ENCODE results near the gene SCAI.
"Not testable (repeated sequence)": the region's sequence is repeated elsewhere in the genome, so short reads cannot be mapped to it uniquely, and the experiment has no call there.

Gene SCAI

GRCh38 chr9:125085703-125086477 lies 57.4 kb downstream of the SCAI start:
- TF ChIP-seq, protein P1, sequence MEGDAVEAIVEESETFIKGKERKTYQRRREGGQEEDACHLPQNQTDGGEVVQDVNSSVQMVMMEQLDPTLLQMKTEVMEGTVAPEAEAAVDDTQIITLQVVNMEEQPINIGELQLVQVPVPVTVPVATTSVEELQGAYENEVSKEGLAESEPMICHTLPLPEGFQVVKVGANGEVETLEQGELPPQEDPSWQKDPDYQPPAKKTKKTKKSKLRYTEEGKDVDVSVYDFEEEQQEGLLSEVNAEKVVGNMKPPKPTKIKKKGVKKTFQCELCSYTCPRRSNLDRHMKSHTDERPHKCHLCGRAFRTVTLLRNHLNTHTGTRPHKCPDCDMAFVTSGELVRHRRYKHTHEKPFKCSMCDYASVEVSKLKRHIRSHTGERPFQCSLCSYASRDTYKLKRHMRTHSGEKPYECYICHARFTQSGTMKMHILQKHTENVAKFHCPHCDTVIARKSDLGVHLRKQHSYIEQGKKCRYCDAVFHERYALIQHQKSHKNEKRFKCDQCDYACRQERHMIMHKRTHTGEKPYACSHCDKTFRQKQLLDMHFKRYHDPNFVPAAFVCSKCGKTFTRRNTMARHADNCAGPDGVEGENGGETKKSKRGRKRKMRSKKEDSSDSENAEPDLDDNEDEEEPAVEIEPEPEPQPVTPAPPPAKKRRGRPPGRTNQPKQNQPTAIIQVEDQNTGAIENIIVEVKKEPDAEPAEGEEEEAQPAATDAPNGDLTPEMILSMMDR (conservative IDR thresholded peaks at IDR 0.05; ENCODE audit: low read length): no peak
- DNase-seq (ENCODE audit: low read depth): no peak
- no peak overlapping the region for H3K4me3 ChIP-seq (ENCODE audit: low read length)

GRCh38 chr9:125082197-125082596 lies 61.1 kb downstream of the SCAI start:
- DNase-seq (ENCODE audit: low read depth); H3K4me3 ChIP-seq (ENCODE audit: low read length): not testable (repeated sequence)

DNA sequence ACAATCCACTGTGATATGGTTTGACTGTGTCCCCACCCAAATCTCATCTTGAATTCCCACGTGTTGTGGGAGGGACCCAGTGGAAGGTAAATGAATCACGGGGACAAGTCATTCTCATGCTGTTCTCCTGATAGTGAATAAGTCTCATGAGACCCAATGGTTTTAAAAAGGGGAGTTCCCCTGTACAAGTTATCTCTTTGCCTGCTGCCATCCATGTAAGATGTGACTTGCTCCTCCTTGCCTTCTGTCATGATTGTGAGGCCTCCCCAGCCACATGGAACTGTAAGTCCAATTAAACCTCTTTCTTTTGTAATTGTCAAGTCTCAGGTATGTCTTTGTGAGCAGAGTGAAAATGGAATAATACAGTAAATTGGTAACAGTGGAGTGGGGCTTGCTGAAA lies 62.5 kb downstream of the SCAI start:
- not testable (repeated sequence) for DNase-seq (ENCODE audit: low read depth)

GRCh38 chr9:125079931-125080330 lies 63.4 kb downstream of the SCAI start:
- H3K4me3 ChIP-seq (ENCODE audit: low read length): no peak overlapping the region
- no peak for DNase-seq (ENCODE audit: low read depth)
- TF ChIP-seq, protein P1 (conservative IDR thresholded peaks at IDR 0.05; ENCODE audit: low read length): no peak

More for the DNA sequence above, 62.5 kb downstream of the SCAI start:
- not testable (repeated sequence) for H3K4me3 ChIP-seq (ENCODE audit: low read length)

DNA sequence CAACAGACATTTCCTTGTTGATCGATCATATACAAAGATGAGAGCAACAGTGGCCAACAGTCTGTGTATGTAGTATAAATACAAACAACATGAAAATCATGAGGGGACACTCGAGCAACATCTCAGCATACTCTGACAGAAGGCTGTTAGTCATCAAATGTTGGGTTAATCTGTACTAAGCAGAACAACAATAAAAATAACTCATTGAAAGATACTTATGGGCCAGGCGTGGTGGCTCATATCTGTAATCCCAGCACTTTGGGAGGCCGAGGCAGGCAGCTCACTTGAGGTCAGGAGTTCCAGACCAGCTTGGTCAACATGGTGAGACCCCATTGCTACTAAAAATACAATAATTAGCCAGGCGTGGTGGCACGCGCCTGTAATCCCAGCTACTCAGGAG lies 67.3 kb downstream of the SCAI start:
- no peak for DNase-seq (ENCODE audit: low read depth)
- TF ChIP-seq, protein P1 (conservative IDR thresholded peaks at IDR 0.05; ENCODE audit: low read length): no peak
- no peak overlapping the region for H3K4me3 ChIP-seq (ENCODE audit: low read length)

GRCh38 chr9:125074976-125075375 lies 68.4 kb downstream of the SCAI start:
- TF ChIP-seq, protein P1 (conservative IDR thresholded peaks at IDR 0.05; ENCODE audit: low read length): no peak
- H3K4me3 ChIP-seq (ENCODE audit: low read length): no peak overlapping the region
- peak; percentile 17 for DNase-seq (ENCODE audit: low read depth)

DNA sequence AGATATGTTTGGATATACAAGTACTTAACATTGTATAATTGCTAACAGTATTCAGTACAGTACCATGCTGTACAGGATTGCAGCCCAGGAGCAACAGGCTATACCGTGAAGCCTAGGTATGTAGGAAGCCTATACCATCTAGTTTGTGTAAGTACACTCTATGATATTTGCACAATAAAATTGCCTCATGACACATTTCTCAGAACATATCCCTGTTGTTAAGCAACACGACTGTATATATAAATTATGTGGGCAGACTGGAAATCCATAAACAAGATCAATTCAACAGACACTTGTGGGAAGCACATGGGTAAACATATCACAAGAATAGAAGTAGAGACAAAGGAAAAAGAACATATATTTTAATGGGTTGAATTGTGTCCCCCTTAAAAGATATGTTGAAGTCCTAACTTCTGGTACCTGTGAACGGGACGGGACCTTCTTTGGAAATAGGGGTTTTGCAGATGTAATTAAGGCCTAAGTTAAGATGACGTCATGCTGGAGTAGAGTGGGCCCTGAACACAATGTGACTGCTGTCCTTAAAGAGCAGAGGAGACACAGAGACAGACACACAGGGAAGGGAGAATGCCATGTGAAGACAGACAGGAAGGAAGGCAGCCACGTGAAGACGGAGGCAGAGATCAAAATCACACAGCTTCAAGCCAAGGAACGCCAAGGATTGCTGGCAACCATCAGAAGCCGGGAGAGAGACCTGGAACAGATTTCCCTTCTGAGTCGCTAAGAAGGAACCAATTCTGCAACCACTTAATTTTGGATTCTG lies 76.3 kb downstream of the SCAI start:
- H3K4me3 ChIP-seq (ENCODE audit: low read length): no peak overlapping the region
- peak; percentile 58 for DNase-seq (ENCODE audit: low read depth)
- TF ChIP-seq, protein P1 (conservative IDR thresholded peaks at IDR 0.05; ENCODE audit: low read length): no peak

DNA sequence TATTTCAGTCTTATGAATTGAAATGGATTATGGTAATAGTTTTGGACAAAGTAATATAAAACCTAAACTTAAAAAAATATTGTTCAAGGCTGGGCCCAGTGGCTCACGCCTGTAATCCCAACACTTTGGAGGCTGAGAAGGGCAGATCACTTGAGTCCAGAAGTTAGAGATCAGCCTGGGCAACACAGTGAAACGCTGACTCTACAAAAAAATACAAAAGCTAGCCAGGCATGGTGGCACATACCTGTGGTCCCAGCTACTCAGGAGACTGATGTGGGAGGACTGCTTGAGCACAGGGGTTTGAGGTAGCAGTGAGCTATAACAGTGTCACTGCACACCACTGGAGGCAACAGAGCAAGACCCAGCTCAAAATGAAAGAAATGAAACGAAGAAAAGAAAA lies 81.9 kb downstream of the SCAI start:
- H3K4me3 ChIP-seq (ENCODE audit: low read length): no peak overlapping the region
- no peak for DNase-seq (ENCODE audit: low read depth)
- TF ChIP-seq, protein P1 (conservative IDR thresholded peaks at IDR 0.05; ENCODE audit: low read length): no peak
